Prostate gland (tissue), 2 donors: ENCODE measurements around the gene PIEZO2. TPM values are rescaled to one million over a fixed set of nuclear protein-coding genes. Genes with fewer than 3 reads are reported as not detected.

Source experiments
- DNase-seq: peaks from one replicate; pipeline ENCODE4 v3.0.0-alpha.2; 2019; ENCODE audit warnings: low spot score
- H3K27ac ChIP-seq, 2 donors: fragments of 200-600 bp; sonication (generic); 2 replicates each; pipeline ENCODE4 v1.5.1; 2017 to 2019
- H3K27me3 ChIP-seq: fragments of 200-600 bp; sonication (generic); replicated peaks from 2 replicates; pipeline ENCODE4 v1.5.1; 2019; ENCODE audit not compliant: insufficient read depth
- H3K36me3 ChIP-seq, 2 donors: fragments of 200-600 bp; sonication (generic); 1 replicate in 1 of 2; 2 replicates in 1 of 2; pipeline versions ENCODE4 v1.5.1 to v1.8.1; 2017 to 2019
- H3K4me1 ChIP-seq: fragments of 200-600 bp; sonication (generic); replicated peaks from 2 replicates; pipeline ENCODE4 v1.5.1; 2019
- H3K4me3 ChIP-seq, 2 donors: fragments of 200-600 bp; sonication (generic); 2 replicates each; pipeline ENCODE4 v1.5.1; 2017 to 2019
- H3K9me3 ChIP-seq: fragments of 200-600 bp; sonication (generic); 2 replicates; pipeline ENCODE4 v1.5.1; 2017
- CTCF ChIP-seq, 4 experiments: fragments of 200-600 bp in 2 of 4; fragments of 450-650 bp in 2 of 4; sonication (generic) in 2 of 4; IDR thresholded peaks; 1 replicate in 3 of 4; 2 replicates in 1 of 4; pipeline ENCODE4 v1.5.1; 2016 to 2019; ENCODE audit warnings: antibody characterized with exemption in 4 of 4, mild to moderate bottlenecking in 2 of 4, moderate library complexity in 2 of 4
- POLR2A ChIP-seq: fragments of 450-650 bp; IDR thresholded peaks from one replicate; pipeline ENCODE4 v1.6.1; 2016; ENCODE audit warnings: antibody characterized with exemption, mild to moderate bottlenecking
- POLR2AphosphoS5 ChIP-seq: sonication (generic); formaldehyde crosslinking; IDR thresholded peaks from one replicate; pipeline ENCODE4 v1.6.1; 2017; ENCODE audit warnings: antibody characterized with exemption
- WGBS: methylation state at CpG from one replicate; pipeline ENCODE4 v1.1.5; 2018; 5-methylcytosine and 5-hydroxymethylcytosine counted together
- intact Hi-C: fragments of 100-400 bp; cut with DNase I; formaldehyde crosslinking; loops from one replicate; pipeline ENCODE4 v1.14.2; 2022
- total RNA-seq, 2 donors: library from RNA; depleted of rRNA; stranded (reverse); fragments of >200 nt; gene quantifications; one replicate each; pipeline ENCODE4 v1.1.0, GENCODE V29; 2016

Gene PIEZO2
- total RNA-seq, 2 donors from 2014 or later = 4.1 to 19.0 TPM

- no peak for TF ChIP-seq POLR2A
- TF ChIP-seq POLR2AphosphoS5 = no peak
- no peak for TF ChIP-seq CTCF (IDR thresholded peaks at IDR 0.05)
- 93% methylated on average over 3 of the region's 3 CpGs for WGBS
- no peak overlapping the region for H3K27ac ChIP-seq
- H3K36me3 ChIP-seq = no peaks in the 10 kb centered on the region
- no peaks in the 10 kb centered on the region for H3K4me1 ChIP-seq
- intact Hi-C loops = no loop called here
- no peak overlapping the region for H3K4me3 ChIP-seq
- no peak for DNase-seq
- H3K9me3 ChIP-seq = no peaks in the 10 kb centered on the region
- no peaks in the 10 kb centered on the region for H3K27me3 ChIP-seq
These were observed 403.4 kb downstream of the PIEZO2 start for GRCh38 chr18:10745971-10746370.

GRCh38 chr18:10745219-10745618 lies 404.1 kb downstream of the PIEZO2 start:
- intact Hi-C loops = no loop called here
- 85% methylated on average over 8 of the region's 8 CpGs for WGBS
- Histone ChIP-seq H3K27me3 (no peaks in the 10 kb centered on the region), H3K4me1 (no peaks in the 10 kb centered on the region), H3K4me3 (no peak overlapping the region), H3K27ac (no peak overlapping the region), H3K9me3 (no peaks in the 10 kb centered on the region), H3K36me3 (no peaks in the 10 kb centered on the region)
- TF ChIP-seq CTCF (IDR thresholded peaks at IDR 0.05) = no peak
- TF ChIP-seq POLR2A = no peak
- TF ChIP-seq POLR2AphosphoS5 = no peak
- no peak for DNase-seq

- no peaks in the 10 kb centered on the region for H3K9me3 ChIP-seq
- no peak for DNase-seq
- H3K4me1 ChIP-seq = no peaks in the 10 kb centered on the region
- H3K27me3 ChIP-seq = no peaks in the 10 kb centered on the region
- H3K4me3 ChIP-seq = no peak overlapping the region
- TF ChIP-seq POLR2A = no peak
- TF ChIP-seq POLR2AphosphoS5 = no peak
- no peak for TF ChIP-seq CTCF (IDR thresholded peaks at IDR 0.05)
- intact Hi-C loops = no loop called here
- WGBS = 73% methylated on average over 5 of the region's 5 CpGs
- no peaks in the 10 kb centered on the region for H3K36me3 ChIP-seq
- no peak overlapping the region for H3K27ac ChIP-seq
These were observed 405.6 kb downstream of the PIEZO2 start for GRCh38 chr18:10743766-10744165.

GRCh38 chr18:10739152-10739551 lies 410.2 kb downstream of the PIEZO2 start:
- TF ChIP-seq CTCF (IDR thresholded peaks at IDR 0.05) (no peak), POLR2AphosphoS5 (no peak), POLR2A (no peak)
- H3K36me3 ChIP-seq = no peaks in the 10 kb centered on the region
- DNase-seq = no peak
- no peaks in the 10 kb centered on the region for H3K27me3 ChIP-seq
- H3K4me1 ChIP-seq = no peaks in the 10 kb centered on the region
- H3K9me3 ChIP-seq = no peaks in the 10 kb centered on the region
- WGBS = 18% methylated on average over 3 of the region's 3 CpGs
- intact Hi-C loops = no loop called here
- H3K4me3 ChIP-seq = no peak overlapping the region
- H3K27ac ChIP-seq = no peak overlapping the region

GRCh38 chr18:10736984-10737383 lies 412.4 kb downstream of the PIEZO2 start:
- 67% methylated on average over 3 of the region's 3 CpGs for WGBS
- Histone ChIP-seq H3K27me3 (no peaks in the 10 kb centered on the region), H3K4me3 (no peak overlapping the region), H3K9me3 (no peaks in the 10 kb centered on the region), H3K27ac (no peak overlapping the region), H3K36me3 (no peaks in the 10 kb centered on the region), H3K4me1 (no peaks in the 10 kb centered on the region)
- TF ChIP-seq POLR2A = no peak
- TF ChIP-seq POLR2AphosphoS5 = no peak
- no peak for TF ChIP-seq CTCF (IDR thresholded peaks at IDR 0.05)
- intact Hi-C loops = no loop called here
- no peak for DNase-seq
